Pancreas (tissue), 10 donors: Measurements from ENCODE around the gene ACO2. TPM values are rescaled to one million over a fixed set of nuclear protein-coding genes. Genes with fewer than 3 reads are reported as not detected.
"Not testable (repeated sequence)": the region's sequence is repeated elsewhere in the genome, so short reads cannot be mapped to it uniquely, and the experiment has no call there.

Experiments used
- ATAC-seq, 4 donors: fragments of 200-7000 bp; cut with Tn5 transposase; one replicate each; pipeline versions ENCODE4 v1.8.0 to v1.9.1; 2020; ENCODE audit warnings: mild to moderate bottlenecking in 4 of 4, moderate library complexity in 4 of 4
- DNase-seq, 6 donors: peaks; one replicate each; pipeline ENCODE4 v3.0.0-alpha.2; 2020
- FAIRE-seq: peaks from 2 replicates; lab custom pipeline; 2012; peaks lifted over from hg19 to GRCh38; lab: Jason Lieb, UNC
- H3K27ac ChIP-seq, 4 donors: fragments of 200-600 bp; sonication (generic); 1 replicate in 3 of 4; 2 replicates in 1 of 4; pipeline versions ENCODE4 v1.5.0 to v1.8.0; 2020
- H3K27me3 ChIP-seq, 4 donors: fragments of 200-600 bp; one replicate each; pipeline ENCODE4 v1.8.0; 2021
- H3K36me3 ChIP-seq, 3 donors: fragments of 200-600 bp; sonication (generic) in 1 of 3; one replicate each; pipeline versions ENCODE4 v1.5.0 to v1.8.0; 2020 to 2021
- H3K4me1 ChIP-seq, 3 donors: fragments of 200-600 bp; one replicate each; pipeline ENCODE4 v1.8.0; 2021
- H3K4me3 ChIP-seq, 4 donors: fragments of 200-600 bp; sonication (generic) in 2 of 4; one replicate each; pipeline versions ENCODE4 v1.5.0 to v1.8.0; 2020 to 2021
- H3K9me3 ChIP-seq, 4 donors: fragments of 200-600 bp; one replicate each; pipeline ENCODE4 v1.8.0; 2021
- CTCF ChIP-seq, 4 donors: fragments of 200-600 bp; sonication (generic) in 3 of 4; IDR thresholded peaks; one replicate each; pipeline versions ENCODE4 v1.5.0 to v1.8.0; 2021; ENCODE audit warnings: antibody characterized with exemption in 4 of 4
- WGBS, 2 donors: extraction: QIAGEN DNeasy Blood & Tissue Kit; methylation state at CpG; one replicate each; pipeline ENCODE4 v1.1.7; 2013; 5-methylcytosine and 5-hydroxymethylcytosine counted together
- intact Hi-C, 3 donors: fragments of 100-400 bp; cut with DNase I; formaldehyde crosslinking; loops; one replicate each; pipeline versions ENCODE4 v1.11.1 to v1.14.2; 2022
- polyA plus RNA-seq, 2 donors: library from polyadenylated mRNA; stranded (reverse); fragments of 200-250 nt; gene quantifications; one replicate each; pipeline ENCODE4 v1.2.3, GENCODE V29; 2013
- total RNA-seq, 6 donors: library from RNA; stranded (reverse); fragmentation: NEBNext Ultra II Directional in 4 of 6; extraction: Animal tissue kit (Norgen Biotek cat#: 25700) in 4 of 6; gene quantifications; one replicate each; pipeline versions ENCODE4 v1.2.1 to v1.2.4, GENCODE V29; 2021 to 2023
- donor health status: healthy with polysubstance abuse.
- donor health status: DM: no; HTN: no; CAD: no; lungs with moderate emphysema.
- donor health status: DM: no; HTN: no; CAD: no.
- donor health status: control.
- donor health status: control.
- donor health status: Bipolar disorder and iron deficiency.
- donor health status: DM: yes; HTN: yes; CAD: no.
- donor health status: DM: no; HTN: no; CAD: no.
- donor health status: DM: no; HTN: no; CAD: no.
- donor health status: DM: yes; HTN: yes; CAD: no.

Gene ACO2
- total and polyA plus RNA-seq, 8 donors: 19.2 to 53.1 (median 37.6) TPM

GRCh38 chr22:41437198-41437597 lies 31.7 kb upstream of the ACO2 start:
- no peak overlapping the region for H3K27ac ChIP-seq
- peaks cover 0 to under 1% (median under 1%) of the 10 kb centered on the region in 3 donors for H3K4me1 ChIP-seq
- TF ChIP-seq CTCF (IDR thresholded peaks at IDR 0.05): no peak
- WGBS, 2 donors: 65 to 74% methylated on average over 7 of the region's 7 CpGs
- intact Hi-C loops: no loop called here
- no peaks in the 10 kb centered on the region for H3K9me3 ChIP-seq
- no peak overlapping the region for H3K4me3 ChIP-seq
- no peak for DNase-seq
- H3K36me3 ChIP-seq: peaks cover 4 to 30% (median 20%) of the 10 kb centered on the region in 3 donors
- no peaks in the 10 kb centered on the region for H3K27me3 ChIP-seq
- ATAC-seq: no peak
- FAIRE-seq: no peak

GRCh38 chr22:41440511-41440910 lies 28.4 kb upstream of the ACO2 start:
- intact Hi-C loops, DNase-seq, H3K27me3 ChIP-seq, H3K9me3 ChIP-seq, H3K27ac ChIP-seq, FAIRE-seq, ATAC-seq, H3K4me3 ChIP-seq: not testable (repeated sequence)
- Histone ChIP-seq H3K36me3 (peaks cover 4 to 19% (median 14%) of the 10 kb centered on the region in 3 donors), H3K4me1 (peaks cover 0 to 17% (median 13%) of the 10 kb centered on the region in 3 donors)
- WGBS, 2 donors: 74 to 80% methylated on average over 5 of the region's 5 CpGs

GRCh38 chr22:41442240-41442792 lies 26.6 kb upstream of the ACO2 start:
- intact Hi-C loops: no loop called here

GRCh38 chr22:41444360-41445128 lies 24.4 kb upstream of the ACO2 start:
- peak; percentile 55 to 73 (median 65) for ATAC-seq
- 0 to 1% methylated on average over 35 of the region's 35 CpGs for WGBS, 2 donors
- H3K4me1 ChIP-seq: peaks cover 5 to 17% (median 13%) of the 10 kb centered on the region in 3 donors
- intact Hi-C loops: loop anchor here in 1 of 3 donors (5.0 kb wide), 1 partner anchor 37 kb away; no protein-coding TSS in a partner anchor
- TF ChIP-seq CTCF (IDR thresholded peaks at IDR 0.05): no peak
- peak overlapping the region; percentile 96 to 100 (median 99) for H3K27ac ChIP-seq
- H3K36me3 ChIP-seq: no peaks in the 10 kb centered on the region
- no peaks in the 10 kb centered on the region for H3K27me3 ChIP-seq
- H3K9me3 ChIP-seq: no peaks in the 10 kb centered on the region
- DNase-seq: peak; percentile 88 to 96 (median 93)
- peak; percentile 5 for FAIRE-seq
- H3K4me3 ChIP-seq: peak overlapping the region; percentile 65 to 98 (median 91)

More at GRCh38 chr22:41442240-41442792, 26.6 kb upstream of the ACO2 start:
- no peaks in the 10 kb centered on the region for H3K9me3 ChIP-seq
- H3K27ac ChIP-seq: no peak overlapping the region
- TF ChIP-seq CTCF (IDR thresholded peaks at IDR 0.05): no peak
- 54 to 64% methylated on average over 2 of the region's 2 CpGs for WGBS, 2 donors
- DNase-seq: no peak
- H3K4me3 ChIP-seq: no peak overlapping the region
- H3K27me3 ChIP-seq: no peaks in the 10 kb centered on the region
- ATAC-seq: no peak
- peaks cover 0 to 1% (median 0%) of the 10 kb centered on the region in 3 donors for H3K36me3 ChIP-seq
- peaks cover 0 to 17% (median 13%) of the 10 kb centered on the region in 3 donors for H3K4me1 ChIP-seq
- no peak for FAIRE-seq
